ENCODE data around the gene GRB10.

The GRB10 gene

DNA sequence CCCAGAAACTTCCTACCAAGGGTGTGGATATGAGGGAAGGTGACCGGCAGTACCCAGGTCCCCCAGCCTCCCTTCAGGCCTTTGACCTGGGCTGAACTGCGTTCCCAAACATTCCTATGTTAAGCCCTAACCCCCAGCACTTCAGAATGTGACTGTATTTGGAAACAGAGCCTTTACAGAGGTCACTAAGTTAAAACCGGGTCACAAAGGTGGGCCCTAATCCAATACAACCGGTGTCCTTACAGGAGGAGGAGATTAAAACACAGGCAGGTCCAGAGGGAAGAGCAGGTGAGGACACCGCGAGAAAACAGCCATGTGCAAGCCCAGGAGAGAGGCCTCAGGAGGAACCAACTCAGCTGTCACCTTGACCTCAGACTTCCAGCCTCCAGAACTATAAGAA, 28.0 kb downstream of the GRB10 start:
- H3K27me3 ChIP-seq (ENCODE audit: insufficient read depth, low read depth, severe bottlenecking): no peaks in the 10 kb centered on the region

DNA sequence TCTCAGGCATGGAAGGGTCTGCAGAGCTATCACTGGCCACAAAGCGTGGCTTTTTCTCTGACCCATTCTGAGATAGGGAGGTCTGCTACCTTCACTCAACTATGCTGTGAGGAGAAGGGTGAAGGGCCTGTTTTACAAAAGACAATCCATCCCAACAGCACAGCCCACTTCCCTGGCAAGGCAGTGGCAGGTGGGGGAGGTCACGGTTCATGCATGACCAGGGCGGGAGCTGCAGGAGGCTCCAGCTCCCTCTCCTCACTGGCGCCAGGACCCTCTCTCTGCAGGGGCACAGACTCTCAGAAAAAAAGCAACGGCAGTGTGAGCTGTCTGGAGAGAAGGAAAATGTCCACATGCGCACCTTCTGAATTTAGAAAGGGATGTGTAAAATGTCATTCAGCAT, 28.5 kb downstream of the GRB10 start:
- no peaks in the 10 kb centered on the region for H3K36me3 ChIP-seq

More for the DNA sequence above, 28.0 kb downstream of the GRB10 start:
- Histone ChIP-seq H3K4me3 (ENCODE audit: low read depth, low read length) (no peak overlapping the region), H3K27ac (no peak overlapping the region), H3K36me3 (no peaks in the 10 kb centered on the region), H3K9me3 (ENCODE audit: severe bottlenecking) (no peaks in the 10 kb centered on the region)
- DNase-seq: peak; percentile 10
- TF ChIP-seq, protein P1, sequence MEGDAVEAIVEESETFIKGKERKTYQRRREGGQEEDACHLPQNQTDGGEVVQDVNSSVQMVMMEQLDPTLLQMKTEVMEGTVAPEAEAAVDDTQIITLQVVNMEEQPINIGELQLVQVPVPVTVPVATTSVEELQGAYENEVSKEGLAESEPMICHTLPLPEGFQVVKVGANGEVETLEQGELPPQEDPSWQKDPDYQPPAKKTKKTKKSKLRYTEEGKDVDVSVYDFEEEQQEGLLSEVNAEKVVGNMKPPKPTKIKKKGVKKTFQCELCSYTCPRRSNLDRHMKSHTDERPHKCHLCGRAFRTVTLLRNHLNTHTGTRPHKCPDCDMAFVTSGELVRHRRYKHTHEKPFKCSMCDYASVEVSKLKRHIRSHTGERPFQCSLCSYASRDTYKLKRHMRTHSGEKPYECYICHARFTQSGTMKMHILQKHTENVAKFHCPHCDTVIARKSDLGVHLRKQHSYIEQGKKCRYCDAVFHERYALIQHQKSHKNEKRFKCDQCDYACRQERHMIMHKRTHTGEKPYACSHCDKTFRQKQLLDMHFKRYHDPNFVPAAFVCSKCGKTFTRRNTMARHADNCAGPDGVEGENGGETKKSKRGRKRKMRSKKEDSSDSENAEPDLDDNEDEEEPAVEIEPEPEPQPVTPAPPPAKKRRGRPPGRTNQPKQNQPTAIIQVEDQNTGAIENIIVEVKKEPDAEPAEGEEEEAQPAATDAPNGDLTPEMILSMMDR (IDR thresholded peaks at IDR 0.05; ENCODE audit: low read depth, low read length): no peak

DNA sequence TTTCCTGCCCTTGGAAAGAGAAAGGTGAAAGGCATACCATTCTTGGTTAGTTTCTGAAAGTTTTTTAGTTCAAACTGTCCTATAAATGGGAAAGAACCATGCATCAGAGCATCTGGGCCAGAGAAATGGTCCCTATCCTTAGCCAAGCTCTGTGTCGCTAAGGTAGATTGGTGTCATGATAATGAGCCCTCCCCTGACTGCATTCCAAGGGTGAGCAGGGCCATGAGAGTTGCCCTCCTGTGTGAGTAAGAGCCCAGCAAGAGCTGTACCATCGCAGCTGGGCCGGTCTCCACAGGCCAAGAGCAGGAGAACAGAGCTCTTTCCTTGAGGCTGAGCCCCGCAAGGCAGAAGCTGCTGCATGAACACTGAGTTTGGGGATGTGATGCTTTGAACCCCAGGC, 30.3 kb downstream of the GRB10 start:
- TF ChIP-seq, protein P1 (IDR thresholded peaks at IDR 0.05; ENCODE audit: low read depth, low read length): no peak
- no peak overlapping the region for H3K4me3 ChIP-seq (ENCODE audit: low read depth, low read length)
- no peaks in the 10 kb centered on the region for H3K9me3 ChIP-seq (ENCODE audit: severe bottlenecking)
- H3K27ac ChIP-seq: no peak overlapping the region
- H3K36me3 ChIP-seq: no peaks in the 10 kb centered on the region
- H3K27me3 ChIP-seq (ENCODE audit: insufficient read depth, low read depth, severe bottlenecking): no peaks in the 10 kb centered on the region
- DNase-seq: no peak

More for the DNA sequence above, 28.5 kb downstream of the GRB10 start:
- Histone ChIP-seq H3K27ac (no peak overlapping the region), H3K4me3 (ENCODE audit: low read depth, low read length) (no peak overlapping the region), H3K27me3 (ENCODE audit: insufficient read depth, low read depth, severe bottlenecking) (no peaks in the 10 kb centered on the region), H3K9me3 (ENCODE audit: severe bottlenecking) (no peaks in the 10 kb centered on the region)
- no peak for DNase-seq
- TF ChIP-seq, protein P1 (IDR thresholded peaks at IDR 0.05; ENCODE audit: low read depth, low read length): no peak

DNA sequence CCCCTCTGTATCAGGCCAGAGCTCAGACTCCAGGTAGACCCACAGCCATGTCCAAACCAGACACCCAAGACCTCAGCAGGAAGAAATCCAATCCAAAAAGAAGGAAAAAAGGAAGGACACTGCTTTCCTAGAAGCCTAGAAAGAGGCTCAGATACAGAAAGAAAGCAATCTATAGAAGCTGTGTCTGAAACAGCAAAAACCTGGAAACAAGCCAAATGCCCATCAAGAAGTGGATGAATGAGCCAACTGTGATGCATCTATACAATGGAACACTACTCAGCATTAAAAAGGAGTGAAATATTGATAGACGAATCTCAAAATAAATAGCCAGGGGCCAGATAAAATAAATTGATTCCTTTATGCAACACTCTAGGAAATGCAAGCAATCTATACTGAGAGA, 31.6 kb downstream of the GRB10 start:
- TF ChIP-seq, protein P1 (IDR thresholded peaks at IDR 0.05; ENCODE audit: low read depth, low read length): no peak
- Histone ChIP-seq H3K9me3 (ENCODE audit: severe bottlenecking) (no peaks in the 10 kb centered on the region), H3K4me3 (ENCODE audit: low read depth, low read length) (no peak overlapping the region), H3K27me3 (ENCODE audit: insufficient read depth, low read depth, severe bottlenecking) (no peaks in the 10 kb centered on the region), H3K27ac (no peak overlapping the region), H3K36me3 (no peaks in the 10 kb centered on the region)
- no peak for DNase-seq

DNA sequence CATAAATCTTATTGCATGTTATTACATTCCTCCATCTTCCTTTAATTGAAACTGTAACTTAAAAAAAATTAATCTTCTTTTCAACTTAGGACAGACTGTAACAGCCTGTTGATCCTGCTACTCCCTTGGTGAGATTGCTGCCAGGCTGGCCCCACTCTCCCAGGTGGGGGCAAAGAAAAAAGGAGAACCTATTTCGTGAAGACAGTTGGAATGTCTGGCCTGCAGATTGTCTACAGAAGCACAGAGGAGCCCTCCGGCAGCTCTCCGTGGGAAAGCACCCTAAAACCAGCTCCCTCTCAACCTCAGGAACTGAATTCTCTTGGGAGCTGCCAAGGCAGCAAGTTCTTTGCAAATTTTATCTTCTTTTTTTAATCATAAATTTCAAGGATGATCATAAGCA, 32.8 kb downstream of the GRB10 start:
- TF ChIP-seq, protein P1 (IDR thresholded peaks at IDR 0.05; ENCODE audit: low read depth, low read length): no peak
- no peak overlapping the region for H3K4me3 ChIP-seq (ENCODE audit: low read depth, low read length)
- H3K9me3 ChIP-seq (ENCODE audit: severe bottlenecking): no peaks in the 10 kb centered on the region
- no peak overlapping the region for H3K27ac ChIP-seq
- no peaks in the 10 kb centered on the region for H3K36me3 ChIP-seq
- DNase-seq: no peak
- H3K27me3 ChIP-seq (ENCODE audit: insufficient read depth, low read depth, severe bottlenecking): peaks cover 2% of the 10 kb centered on the region

DNA sequence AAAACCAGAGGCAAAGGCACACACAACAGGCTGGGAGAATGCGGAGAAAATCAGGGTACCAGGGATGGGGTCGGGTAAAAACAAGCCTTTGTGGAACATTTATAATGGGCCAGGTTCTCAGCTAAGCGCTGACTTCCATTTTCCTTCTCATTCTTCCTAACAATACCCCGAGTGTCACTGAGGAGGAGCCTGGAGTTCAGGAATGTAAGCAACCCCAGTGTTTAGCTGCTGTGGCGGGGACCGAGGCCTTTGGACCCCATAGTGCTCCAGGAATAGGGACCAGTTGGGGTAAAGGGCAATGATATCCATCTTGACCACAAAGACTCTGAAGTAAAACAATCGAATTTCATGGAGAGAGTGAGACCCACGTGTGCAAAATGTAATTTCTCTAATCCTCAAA, 34.2 kb downstream of the GRB10 start:
- peaks cover 2% of the 10 kb centered on the region for H3K27me3 ChIP-seq (ENCODE audit: insufficient read depth, low read depth, severe bottlenecking)
- H3K27ac ChIP-seq: no peak overlapping the region
- no peak overlapping the region for H3K4me3 ChIP-seq (ENCODE audit: low read depth, low read length)
- no peaks in the 10 kb centered on the region for H3K36me3 ChIP-seq
- no peaks in the 10 kb centered on the region for H3K9me3 ChIP-seq (ENCODE audit: severe bottlenecking)
- TF ChIP-seq, protein P1 (IDR thresholded peaks at IDR 0.05; ENCODE audit: low read depth, low read length): no peak
- DNase-seq: no peak
